SK-N-MC (cell line): Measurements from ENCODE around the gene SGSH.
"Not testable (repeated sequence)": the region's sequence is repeated elsewhere in the genome, so short reads cannot be mapped to it uniquely, and the experiment has no call there.

Experiments
- DNase-seq: peaks from one replicate; pipeline ENCODE4 v3.0.0-alpha.2; 2011; ENCODE audit warnings: low read depth, low spot score
- H3K27ac ChIP-seq: fragments of 200-600 bp; sonication (generic); 2 replicates; pipeline ENCODE4 v1.5.1; 2016; ENCODE audit warnings: mixed run types
- H3K36me3 ChIP-seq: fragments of 200-600 bp; sonication (generic); 2 replicates; pipeline ENCODE4 v1.6.1; 2017; ENCODE audit warnings: antibody characterized with exemption, low read length, mixed read lengths; ENCODE audit not compliant: insufficient read depth
- H3K4me3 ChIP-seq: fragments of 200-600 bp; sonication (generic); 2 replicates; pipeline ENCODE4 v1.5.1; 2016
- H3K9ac ChIP-seq: fragments of 200-600 bp; sonication (generic); 2 replicates; pipeline ENCODE4 v1.8.0; 2017; ENCODE audit warnings: mixed run types, mixed read lengths; ENCODE audit not compliant: insufficient read length
- H3K9me3 ChIP-seq: fragments of 200-600 bp; sonication (generic); 2 replicates; pipeline ENCODE4 v1.6.1; 2017; ENCODE audit warnings: low read depth, mild to moderate bottlenecking, antibody characterized with exemption, low read length, moderate library complexity, mixed read lengths
- EZH2 ChIP-seq: fragments of 200-600 bp; sonication (generic); IDR thresholded peaks from one replicate; pipeline ENCODE4 v1.6.1; 2017; ENCODE audit warnings: antibody characterized with exemption
- FOXP2 ChIP-seq: optimal IDR thresholded peaks from 2 replicates; pipeline ENCODE3; 2011; ENCODE audit warnings: mild to moderate bottlenecking, moderate library complexity; ENCODE audit not compliant: insufficient read depth; ENCODE audit errors: extremely low read length, control extremely low read depth
- POLR2AphosphoS5 ChIP-seq: IDR thresholded peaks from 2 replicates; pipeline ENCODE4 v1.6.1; 2012; ENCODE audit warnings: mild to moderate bottlenecking, low read depth, low read length, borderline replicate concordance

SGSH gene

GRCh38 chr17:80248001-80248893 lies 28.1 kb upstream of the SGSH start:
- H3K4me3 ChIP-seq = no peak overlapping the region
- no peaks in the 10 kb centered on the region for H3K9me3 ChIP-seq
- TF ChIP-seq POLR2AphosphoS5 (no peak), EZH2 (no peak), FOXP2 (no peak)
- H3K27ac ChIP-seq = no peak overlapping the region
- H3K9ac ChIP-seq = no peak overlapping the region
- H3K36me3 ChIP-seq = no peaks in the 10 kb centered on the region
- DNase-seq = no peak

- Histone ChIP-seq H3K27ac (no peak overlapping the region), H3K4me3 (no peak overlapping the region), H3K36me3 (no peaks in the 10 kb centered on the region), H3K9ac (no peak overlapping the region), H3K9me3 (no peaks in the 10 kb centered on the region)
- no peak for DNase-seq
- TF ChIP-seq POLR2AphosphoS5 (no peak), FOXP2 (no peak), EZH2 (no peak)
These were observed 27.4 kb upstream of the SGSH start for GRCh38 chr17:80247561-80247960.

DNA sequence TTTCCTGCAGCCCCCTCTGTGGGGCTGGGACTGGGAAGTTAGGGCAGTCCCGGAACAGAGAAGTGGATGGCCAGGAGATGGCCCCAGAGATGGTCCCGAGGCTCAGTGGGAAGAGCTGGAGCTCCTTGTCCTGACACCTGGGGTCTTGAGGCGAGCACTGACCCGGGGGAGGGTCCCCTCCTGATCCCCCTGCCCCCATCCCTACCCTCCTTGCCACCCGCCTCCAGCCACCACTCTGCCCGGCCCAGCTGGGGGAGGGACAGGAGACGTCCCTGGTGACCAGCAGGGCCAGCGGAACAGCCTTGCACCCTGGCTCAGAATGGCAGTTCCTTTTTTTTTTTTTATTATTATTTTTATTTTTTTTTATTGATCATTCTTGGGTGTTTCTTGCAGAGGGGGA lies 26.6 kb upstream of the SGSH start:
- Histone ChIP-seq H3K9me3 (no peaks in the 10 kb centered on the region), H3K4me3 (no peak overlapping the region), H3K27ac (no peak overlapping the region), H3K9ac (no peak overlapping the region), H3K36me3 (no peaks in the 10 kb centered on the region)
- TF ChIP-seq EZH2 (no peak), FOXP2 (no peak), POLR2AphosphoS5 (no peak)
- DNase-seq = no peak

DNA sequence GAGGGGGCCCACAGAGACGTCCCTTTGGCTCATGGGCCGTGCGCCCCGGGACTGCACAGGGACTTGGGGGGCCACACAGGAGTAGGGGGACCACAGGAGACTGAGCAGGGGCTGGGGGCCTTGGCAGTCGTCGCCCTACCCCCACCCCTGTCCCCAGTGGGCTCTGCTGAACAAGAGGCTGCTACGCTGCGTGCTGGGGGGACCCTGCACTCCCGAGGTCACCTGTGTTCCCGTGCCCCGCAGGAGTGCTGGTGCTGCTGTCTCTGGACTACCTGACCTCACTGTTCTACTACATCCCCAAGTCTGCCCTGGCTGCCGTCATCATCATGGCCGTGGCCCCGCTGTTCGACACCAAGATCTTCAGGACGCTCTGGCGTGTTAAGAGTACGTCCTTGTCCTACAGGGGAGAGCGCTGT lies 26.1 kb upstream of the SGSH start:
- H3K9ac ChIP-seq = no peak overlapping the region
- H3K9me3 ChIP-seq = no peaks in the 10 kb centered on the region
- H3K27ac ChIP-seq = no peak overlapping the region
- no peak for DNase-seq
- TF ChIP-seq POLR2AphosphoS5 (no peak), EZH2 (no peak), FOXP2 (no peak)
- no peaks in the 10 kb centered on the region for H3K36me3 ChIP-seq
- H3K4me3 ChIP-seq = no peak overlapping the region

GRCh38 chr17:80245566-80246265 lies 25.6 kb upstream of the SGSH start:
- H3K9ac ChIP-seq = no peak overlapping the region
- H3K9me3 ChIP-seq = no peaks in the 10 kb centered on the region
- no peak overlapping the region for H3K4me3 ChIP-seq
- TF ChIP-seq FOXP2 = no peak
- no peak for TF ChIP-seq POLR2AphosphoS5
- no peak for TF ChIP-seq EZH2
- H3K27ac ChIP-seq = no peak overlapping the region
- H3K36me3 ChIP-seq = no peaks in the 10 kb centered on the region
- no peak for DNase-seq

DNA sequence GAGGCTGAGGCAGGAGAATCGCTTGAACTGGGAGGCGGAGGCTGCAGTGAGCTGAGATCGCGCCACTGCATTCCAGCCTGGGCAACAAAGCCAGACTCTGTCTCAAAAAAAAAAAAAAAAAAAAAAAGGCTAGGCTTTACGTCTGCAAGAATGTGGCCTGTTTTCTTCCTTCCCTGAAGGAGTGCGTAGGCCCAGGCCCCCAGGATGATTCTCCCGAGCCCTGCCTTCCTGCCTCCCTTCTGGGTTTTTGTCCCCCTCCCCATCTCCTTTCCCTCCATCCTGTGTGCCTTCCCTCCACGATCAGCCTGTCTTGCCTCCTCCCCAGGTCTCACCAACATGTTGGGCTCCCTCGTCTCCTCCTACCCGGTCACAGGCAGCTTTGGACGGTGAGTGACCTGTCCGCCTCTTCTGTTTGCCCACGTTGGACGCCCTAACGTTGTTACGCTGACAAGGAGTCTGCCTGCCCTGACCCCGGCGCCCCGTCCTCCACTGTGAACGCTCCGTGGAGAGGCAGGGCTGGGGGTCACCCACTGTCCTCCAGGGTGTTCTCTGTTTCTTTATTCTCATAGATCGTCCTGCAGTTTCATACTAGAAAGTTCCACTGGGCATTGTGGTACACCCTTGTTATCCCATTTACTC lies 24.9 kb upstream of the SGSH start:
- Histone ChIP-seq H3K4me3 (no peak overlapping the region), H3K9ac (no peak overlapping the region), H3K9me3 (no peaks in the 10 kb centered on the region), H3K27ac (no peak overlapping the region), H3K36me3 (no peaks in the 10 kb centered on the region)
- no peak for TF ChIP-seq EZH2
- no peak for TF ChIP-seq FOXP2
- TF ChIP-seq POLR2AphosphoS5 = no peak
- DNase-seq = no peak

DNA sequence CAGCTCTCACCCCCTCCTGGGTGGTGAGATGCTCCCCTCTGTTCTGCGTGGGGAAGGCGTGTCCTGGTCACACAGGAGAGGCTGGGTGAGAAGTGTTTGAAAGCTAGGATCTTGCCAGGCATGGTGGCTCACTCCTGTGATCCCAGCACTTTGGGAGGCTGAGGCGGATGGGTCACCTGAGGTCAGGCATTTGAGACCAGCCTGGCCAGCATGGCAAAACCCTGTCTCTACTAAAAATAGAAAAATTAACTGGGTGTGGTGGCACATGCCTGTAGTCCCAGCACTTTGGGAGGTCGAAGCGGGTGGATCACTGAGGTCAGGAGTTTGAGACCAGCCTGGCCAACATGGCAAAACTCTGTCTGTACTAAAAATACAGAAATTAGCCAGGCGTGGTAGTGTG lies 24.3 kb upstream of the SGSH start:
- not testable (repeated sequence) for H3K9ac ChIP-seq, H3K4me3 ChIP-seq, H3K36me3 ChIP-seq, DNase-seq, H3K9me3 ChIP-seq, H3K27ac ChIP-seq

GRCh38 chr17:80243526-80244433 lies 23.6 kb upstream of the SGSH start:
- Histone ChIP-seq H3K36me3 (no peaks in the 10 kb centered on the region), H3K27ac (no peak overlapping the region), H3K9ac (no peak overlapping the region), H3K9me3 (no peaks in the 10 kb centered on the region), H3K4me3 (no peak overlapping the region)
- TF ChIP-seq FOXP2 (no peak), POLR2AphosphoS5 (no peak), EZH2 (no peak)
- no peak for DNase-seq

DNA sequence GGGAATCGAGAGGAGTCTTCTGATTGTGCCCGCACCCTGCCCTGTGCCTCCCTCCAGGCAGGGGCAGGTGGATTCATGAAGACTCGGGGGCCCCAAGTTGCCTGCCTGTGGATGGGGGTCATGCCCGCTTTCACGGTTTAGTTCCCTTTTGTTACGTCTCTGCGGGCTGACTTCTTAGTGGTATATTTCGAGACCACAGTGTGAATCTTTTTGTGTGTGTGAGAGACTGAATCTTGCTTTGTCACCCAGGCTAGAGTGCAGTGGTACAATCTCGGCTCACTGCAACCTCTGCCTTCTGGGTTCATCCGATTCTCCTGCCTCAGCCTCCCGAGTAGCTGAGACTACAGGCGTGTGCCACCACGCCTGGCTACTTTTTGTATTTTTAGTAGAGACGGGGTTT lies 22.4 kb upstream of the SGSH start:
- H3K27ac ChIP-seq = no peak overlapping the region
- no peak overlapping the region for H3K9ac ChIP-seq
- no peaks in the 10 kb centered on the region for H3K36me3 ChIP-seq
- no peaks in the 10 kb centered on the region for H3K9me3 ChIP-seq
- DNase-seq = no peak
- TF ChIP-seq FOXP2 (no peak), POLR2AphosphoS5 (no peak), EZH2 (no peak)
- no peak overlapping the region for H3K4me3 ChIP-seq
